Mesendoderm (in vitro differentiated cells): ENCODE results near the gene PTPN4.

Experiments
- DNase-seq: peaks from one replicate; pipeline ENCODE4 v3.0.0; 2013
- H2AK5ac ChIP-seq: 2 replicates; pipeline ENCODE4 v1.6.1; 2013; ENCODE audit warnings: low read length, inconsistent platforms
- H2BK120ac ChIP-seq: 2 replicates; pipeline ENCODE4 v1.6.1; 2013; ENCODE audit warnings: low read depth, mild to moderate bottlenecking, low read length, moderate library complexity, mixed read lengths
- H2BK15ac ChIP-seq: replicated peaks from 2 replicates; pipeline ENCODE4 v1.6.1; 2013; ENCODE audit warnings: low read depth, mild to moderate bottlenecking, moderate library complexity
- H2BK5ac ChIP-seq: 2 replicates; pipeline ENCODE4 v1.6.1; 2013; ENCODE audit warnings: low read length, inconsistent platforms
- H3K18ac ChIP-seq: 2 replicates; pipeline ENCODE4 v1.6.1; 2013; ENCODE audit warnings: mild to moderate bottlenecking, low read length, mixed read lengths
- H3K23ac ChIP-seq: one replicate; pipeline ENCODE4 v1.6.1; 2013; ENCODE audit warnings: low read length
- H3K27ac ChIP-seq: 2 replicates; pipeline ENCODE4 v1.5.1; 2013; ENCODE audit warnings: low read depth, mild to moderate bottlenecking, inconsistent platforms, low read length, moderate library complexity
- H3K27me3 ChIP-seq: 2 replicates; pipeline ENCODE4 v1.6.1; 2013; ENCODE audit warnings: low read length, control low read depth, mild to moderate bottlenecking, inconsistent platforms; ENCODE audit not compliant: insufficient read depth, poor library complexity
- H3K36me3 ChIP-seq: 2 replicates; pipeline ENCODE4 v1.6.1; 2013; ENCODE audit warnings: low read length, inconsistent platforms; ENCODE audit not compliant: control insufficient read depth, insufficient read depth
- H3K4ac ChIP-seq: one replicate; pipeline ENCODE4 v1.6.1; 2013; ENCODE audit warnings: low read depth, mild to moderate bottlenecking, low read length, moderate library complexity
- H3K4me1 ChIP-seq: 2 replicates; pipeline ENCODE4 v1.6.1; 2013; ENCODE audit warnings: low read depth, low read length, inconsistent platforms; ENCODE audit not compliant: control insufficient read depth
- H3K4me2 ChIP-seq: 2 replicates; pipeline ENCODE4 v1.6.1; 2013; ENCODE audit warnings: low read length
- H3K4me3 ChIP-seq: 2 replicates; pipeline ENCODE4 v1.5.1; 2013; ENCODE audit warnings: mild to moderate bottlenecking, low read length
- H3K56ac ChIP-seq: one replicate; pipeline ENCODE4 v1.6.1; 2013; ENCODE audit warnings: low read length
- H3K79me1 ChIP-seq: 2 replicates; pipeline ENCODE4 v1.6.1; 2013; ENCODE audit warnings: low read length, inconsistent platforms
- H3K79me2 ChIP-seq: 2 replicates; pipeline ENCODE4 v1.6.1; 2013; ENCODE audit warnings: mild to moderate bottlenecking, low read length; ENCODE audit not compliant: control insufficient read depth, insufficient read depth
- H3K9ac ChIP-seq: 2 replicates; pipeline ENCODE4 v1.6.1; 2013; ENCODE audit warnings: low read length, inconsistent platforms
- H4K5ac ChIP-seq: one replicate; pipeline ENCODE4 v1.6.1; 2013; ENCODE audit warnings: low read length
- H4K8ac ChIP-seq: one replicate; pipeline ENCODE4 v1.6.1; 2013; ENCODE audit warnings: low read depth, mild to moderate bottlenecking, control low read depth, low read length, moderate library complexity
- WGBS: extraction: QIAGEN DNeasy Blood & Tissue Kit; methylation state at CpG from one replicate; pipeline ENCODE4 v1.1.7; 2013; ENCODE audit warnings: low lambda C conversion rate, missing lambda C conversion rate; ENCODE audit not compliant: insufficient coverage; ENCODE audit errors: extremely low coverage; 5-methylcytosine and 5-hydroxymethylcytosine counted together

PTPN4 gene

DNA sequence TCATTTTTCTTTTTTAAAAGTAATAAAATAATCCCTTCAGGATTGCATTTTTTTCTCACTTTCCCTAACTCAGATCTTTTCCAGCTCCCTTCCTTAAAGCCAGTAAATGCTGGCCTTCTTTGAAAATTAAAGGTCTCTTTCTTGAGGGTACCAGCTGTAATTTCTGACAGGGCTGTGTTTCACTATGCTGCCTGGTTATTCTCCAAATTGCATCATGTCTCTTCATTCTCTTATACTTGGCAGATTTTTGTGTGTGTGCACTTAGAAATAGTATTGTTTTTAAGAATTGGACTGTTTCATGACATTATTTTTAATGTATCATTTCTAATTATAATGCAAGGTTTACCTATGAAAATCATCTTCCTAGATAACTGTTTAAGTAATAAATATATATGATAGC is 181.1 kb downstream of the PTPN4 start:
- Histone ChIP-seq H4K5ac (no peak overlapping the region), H3K27ac (no peak overlapping the region), H2AK5ac (no peak overlapping the region), H2BK120ac (no peak overlapping the region), H2BK5ac (no peak overlapping the region), H3K36me3 (no peaks in the 10 kb centered on the region), H3K4me2 (no peak overlapping the region), H3K18ac (no peak overlapping the region), H3K27me3 (no peaks in the 10 kb centered on the region), H3K4me3 (no peak overlapping the region), H3K23ac (no peak overlapping the region), H3K56ac (no peak overlapping the region), H3K79me2 (no peaks in the 10 kb centered on the region), H3K79me1 (no peaks in the 10 kb centered on the region), H3K4ac (no peak overlapping the region), H3K4me1 (no peaks in the 10 kb centered on the region), H3K9ac (no peak overlapping the region), H2BK15ac (no peak overlapping the region), H4K8ac (no peak overlapping the region)
- no peak for DNase-seq

GRCh38 chr2:119941388-119941787 is 181.7 kb downstream of the PTPN4 start:
- Histone ChIP-seq H3K18ac (no peak overlapping the region), H2AK5ac (no peak overlapping the region), H3K4me3 (no peak overlapping the region), H3K36me3 (no peaks in the 10 kb centered on the region), H3K79me2 (no peaks in the 10 kb centered on the region), H3K4me2 (no peak overlapping the region), H3K4me1 (no peaks in the 10 kb centered on the region), H2BK5ac (no peak overlapping the region), H4K5ac (no peak overlapping the region), H3K4ac (no peak overlapping the region), H3K79me1 (no peaks in the 10 kb centered on the region), H2BK120ac (no peak overlapping the region), H3K23ac (no peak overlapping the region), H3K27me3 (no peaks in the 10 kb centered on the region), H4K8ac (no peak overlapping the region), H3K56ac (no peak overlapping the region), H2BK15ac (no peak overlapping the region), H3K27ac (no peak overlapping the region), H3K9ac (no peak overlapping the region)
- WGBS: no CpG with 5 or more reads among the region's 1 CpG
- DNase-seq: no peak

DNA sequence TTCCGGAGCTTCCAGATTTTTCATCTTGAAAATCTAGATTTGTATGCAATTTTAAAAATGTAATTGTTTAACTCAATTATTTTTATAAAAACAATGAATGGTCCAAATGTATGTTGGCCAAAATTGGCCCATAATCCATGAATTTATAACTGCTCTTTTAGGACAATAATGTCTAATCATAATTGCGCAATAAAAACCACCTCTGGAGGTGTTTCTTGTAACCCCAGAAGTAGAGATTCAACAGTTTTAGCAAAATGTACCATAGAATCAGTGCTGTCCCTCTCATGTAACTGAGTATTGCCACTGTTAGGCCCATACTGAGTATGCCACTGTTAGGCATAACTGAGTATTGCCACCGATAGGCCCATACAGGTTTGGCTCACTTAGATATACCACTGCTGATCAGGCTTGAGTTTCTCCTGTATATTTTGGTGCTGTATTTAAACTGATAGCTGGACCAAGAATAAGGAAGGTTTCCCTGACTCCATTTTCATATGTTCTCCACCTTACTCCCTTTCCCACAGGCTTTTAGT is 182.3 kb downstream of the PTPN4 start:
- Histone ChIP-seq H3K56ac (no peak overlapping the region), H3K36me3 (no peaks in the 10 kb centered on the region), H2BK15ac (no peak overlapping the region), H3K18ac (no peak overlapping the region), H3K79me2 (no peaks in the 10 kb centered on the region), H3K4me3 (no peak overlapping the region), H3K9ac (no peak overlapping the region), H3K79me1 (no peaks in the 10 kb centered on the region), H3K27ac (no peak overlapping the region), H3K27me3 (no peaks in the 10 kb centered on the region), H2BK120ac (no peak overlapping the region), H2AK5ac (no peak overlapping the region), H3K4ac (no peak overlapping the region), H4K5ac (no peak overlapping the region), H3K4me2 (no peak overlapping the region), H4K8ac (no peak overlapping the region), H2BK5ac (no peak overlapping the region), H3K4me1 (no peaks in the 10 kb centered on the region), H3K23ac (no peak overlapping the region)
- WGBS: no CpG with 5 or more reads among the region's 3 CpGs
- DNase-seq: no peak

DNA sequence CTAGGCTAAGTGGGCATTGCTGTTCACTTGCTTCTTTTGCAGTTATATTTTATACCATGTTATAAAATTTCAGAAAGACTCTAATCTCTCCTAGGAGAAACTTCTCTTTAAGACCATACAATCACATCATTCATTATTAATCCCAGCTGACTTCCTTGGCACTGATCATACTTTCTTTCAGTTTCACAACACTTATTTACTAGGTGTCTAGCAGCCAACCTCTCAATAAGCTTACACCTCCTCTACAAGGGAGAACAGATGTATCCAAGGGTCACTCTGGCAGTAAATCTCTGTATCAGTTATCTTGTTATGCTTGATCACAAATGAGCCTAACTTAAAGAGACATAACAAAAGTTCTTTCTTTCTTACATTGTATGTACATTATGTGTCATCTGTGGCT is 183.3 kb downstream of the PTPN4 start:
- Histone ChIP-seq H2BK120ac (no peak overlapping the region), H4K5ac (no peak overlapping the region), H2BK5ac (no peak overlapping the region), H3K4me2 (no peak overlapping the region), H2BK15ac (no peak overlapping the region), H2AK5ac (no peak overlapping the region), H3K79me1 (no peaks in the 10 kb centered on the region), H3K4ac (no peak overlapping the region), H3K9ac (no peak overlapping the region), H3K4me3 (no peak overlapping the region), H3K18ac (no peak overlapping the region), H3K27me3 (no peaks in the 10 kb centered on the region), H3K79me2 (no peaks in the 10 kb centered on the region), H3K4me1 (no peaks in the 10 kb centered on the region), H3K23ac (no peak overlapping the region), H3K56ac (no peak overlapping the region), H3K27ac (no peak overlapping the region), H4K8ac (no peak overlapping the region), H3K36me3 (no peaks in the 10 kb centered on the region)
- no peak for DNase-seq

DNA sequence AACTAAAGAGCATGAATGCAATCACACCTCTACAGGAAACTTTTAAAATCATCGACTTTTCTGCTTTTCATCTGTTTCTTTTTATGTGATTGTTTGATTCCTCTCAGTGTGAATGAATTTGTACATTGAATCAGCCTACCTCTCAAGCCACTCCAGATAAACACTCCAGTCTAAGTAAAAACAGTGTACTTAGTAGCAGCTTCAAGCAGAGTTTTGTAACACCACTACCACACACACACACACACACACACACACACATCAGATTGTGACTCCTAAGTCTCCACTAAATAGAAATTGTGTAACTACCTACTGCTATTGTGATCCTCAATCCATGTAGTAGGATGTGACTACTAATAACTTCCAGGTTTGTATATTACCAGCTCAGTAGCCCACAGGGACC is 187.8 kb downstream of the PTPN4 start:
- H3K9ac ChIP-seq: no peak overlapping the region
- H3K27me3 ChIP-seq: no peaks in the 10 kb centered on the region
- H2BK15ac ChIP-seq: no peak overlapping the region
- no peaks in the 10 kb centered on the region for H3K36me3 ChIP-seq
- no peak overlapping the region for H4K8ac ChIP-seq
- no peaks in the 10 kb centered on the region for H3K79me1 ChIP-seq
- no peak overlapping the region for H3K4me3 ChIP-seq
- WGBS: no CpG with 5 or more reads among the region's 1 CpG
- no peaks in the 10 kb centered on the region for H3K4me1 ChIP-seq
- no peak overlapping the region for H3K56ac ChIP-seq
- no peak overlapping the region for H2AK5ac ChIP-seq
- no peak overlapping the region for H3K23ac ChIP-seq
- no peak overlapping the region for H3K27ac ChIP-seq
- H2BK120ac ChIP-seq: no peak overlapping the region
- H3K4me2 ChIP-seq: no peak overlapping the region
- no peak overlapping the region for H2BK5ac ChIP-seq
- no peak overlapping the region for H3K18ac ChIP-seq
- H3K79me2 ChIP-seq: no peaks in the 10 kb centered on the region
- DNase-seq: no peak
- no peak overlapping the region for H4K5ac ChIP-seq
- no peak overlapping the region for H3K4ac ChIP-seq

DNA sequence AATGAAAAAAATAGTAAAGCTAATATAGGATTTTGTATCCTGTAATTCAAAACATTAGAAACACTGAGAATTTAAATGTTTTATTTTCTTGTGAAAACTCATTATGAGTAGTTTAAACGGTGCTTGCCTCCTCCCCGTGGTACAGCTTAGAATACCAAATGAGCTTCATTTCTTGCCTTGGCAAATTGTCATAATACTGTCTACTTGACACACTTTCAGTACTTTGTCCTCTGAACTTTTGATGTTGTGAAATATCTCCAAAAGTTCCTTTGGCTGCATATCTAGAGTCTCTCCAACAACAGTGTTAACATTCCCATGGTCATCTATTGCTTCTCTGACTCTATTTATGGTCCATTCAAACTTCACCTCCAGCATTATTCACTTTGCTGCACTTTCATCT is 191.2 kb downstream of the PTPN4 start:
- DNase-seq: no peak

More for the DNA sequence above, 191.2 kb downstream of the PTPN4 start:
- H2BK5ac ChIP-seq: no peak overlapping the region
- H3K27me3 ChIP-seq: no peaks in the 10 kb centered on the region
- H3K36me3 ChIP-seq: no peaks in the 10 kb centered on the region
- no peak overlapping the region for H3K4me3 ChIP-seq
- no peak overlapping the region for H2BK15ac ChIP-seq
- H3K4ac ChIP-seq: no peak overlapping the region
- whole genome bisulfite sequencing: no CpG with 5 or more reads among the region's 2 CpGs
- H3K79me2 ChIP-seq: no peaks in the 10 kb centered on the region
- H3K9ac ChIP-seq: no peak overlapping the region
- no peak overlapping the region for H3K27ac ChIP-seq
- H3K23ac ChIP-seq: no peak overlapping the region
- H3K18ac ChIP-seq: no peak overlapping the region
- no peaks in the 10 kb centered on the region for H3K79me1 ChIP-seq
- H4K8ac ChIP-seq: no peak overlapping the region
- H4K5ac ChIP-seq: no peak overlapping the region
- H2AK5ac ChIP-seq: no peak overlapping the region
- H3K4me1 ChIP-seq: no peaks in the 10 kb centered on the region
- no peak overlapping the region for H3K56ac ChIP-seq
- H3K4me2 ChIP-seq: no peak overlapping the region
- H2BK120ac ChIP-seq: no peak overlapping the region
